Measurements from ENCODE around the gene KIAA0232. TPM values are rescaled to one million over a fixed set of nuclear protein-coding genes. Genes with fewer than 3 reads are reported as not detected.

KIAA0232 gene
- total RNA-seq, 1 donor from 2014 or later = 32.1 TPM

DNA sequence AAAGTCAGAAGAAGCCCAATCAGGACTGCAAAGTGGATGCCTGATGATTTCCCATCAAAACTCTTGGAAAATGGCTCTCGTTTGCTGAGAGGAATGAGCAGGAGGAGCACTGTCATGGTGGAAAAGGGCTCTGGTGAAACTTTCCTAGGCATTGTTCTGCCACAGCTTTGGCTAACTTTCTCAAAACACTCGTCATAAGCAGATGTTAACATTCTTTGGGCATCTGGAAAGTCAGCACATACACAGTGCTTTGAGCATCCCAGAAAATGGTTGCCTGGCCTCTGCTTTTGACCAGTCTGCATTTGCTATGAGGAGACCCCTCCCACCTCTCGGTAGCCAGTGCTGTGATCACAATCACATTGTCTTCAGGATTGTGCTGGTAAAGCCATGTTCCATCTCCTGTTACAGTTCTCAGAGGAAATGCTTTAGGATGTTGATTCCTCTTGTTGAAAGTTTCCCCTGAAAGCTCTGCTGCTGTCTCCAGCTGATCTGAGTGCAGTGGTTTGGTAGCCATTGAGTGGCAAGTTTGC, 101.9 kb downstream of the KIAA0232 start:
- TF ChIP-seq, protein P1, sequence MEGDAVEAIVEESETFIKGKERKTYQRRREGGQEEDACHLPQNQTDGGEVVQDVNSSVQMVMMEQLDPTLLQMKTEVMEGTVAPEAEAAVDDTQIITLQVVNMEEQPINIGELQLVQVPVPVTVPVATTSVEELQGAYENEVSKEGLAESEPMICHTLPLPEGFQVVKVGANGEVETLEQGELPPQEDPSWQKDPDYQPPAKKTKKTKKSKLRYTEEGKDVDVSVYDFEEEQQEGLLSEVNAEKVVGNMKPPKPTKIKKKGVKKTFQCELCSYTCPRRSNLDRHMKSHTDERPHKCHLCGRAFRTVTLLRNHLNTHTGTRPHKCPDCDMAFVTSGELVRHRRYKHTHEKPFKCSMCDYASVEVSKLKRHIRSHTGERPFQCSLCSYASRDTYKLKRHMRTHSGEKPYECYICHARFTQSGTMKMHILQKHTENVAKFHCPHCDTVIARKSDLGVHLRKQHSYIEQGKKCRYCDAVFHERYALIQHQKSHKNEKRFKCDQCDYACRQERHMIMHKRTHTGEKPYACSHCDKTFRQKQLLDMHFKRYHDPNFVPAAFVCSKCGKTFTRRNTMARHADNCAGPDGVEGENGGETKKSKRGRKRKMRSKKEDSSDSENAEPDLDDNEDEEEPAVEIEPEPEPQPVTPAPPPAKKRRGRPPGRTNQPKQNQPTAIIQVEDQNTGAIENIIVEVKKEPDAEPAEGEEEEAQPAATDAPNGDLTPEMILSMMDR (IDR thresholded peaks at IDR 0.05; ENCODE audit: insufficient read depth, low read length, poor library complexity, severe bottlenecking) = no peak
- DNase-seq (ENCODE audit: low read depth) = no peak
- Histone ChIP-seq H3K27me3 (ENCODE audit: control insufficient read depth, insufficient read depth, low read length) (no peaks in the 10 kb centered on the region), H3K36me3 (ENCODE audit: control insufficient read depth, insufficient read depth, low read length) (peaks cover 2% of the 10 kb centered on the region), H3K4me3 (ENCODE audit: low read depth, low read length) (no peak overlapping the region)

DNA sequence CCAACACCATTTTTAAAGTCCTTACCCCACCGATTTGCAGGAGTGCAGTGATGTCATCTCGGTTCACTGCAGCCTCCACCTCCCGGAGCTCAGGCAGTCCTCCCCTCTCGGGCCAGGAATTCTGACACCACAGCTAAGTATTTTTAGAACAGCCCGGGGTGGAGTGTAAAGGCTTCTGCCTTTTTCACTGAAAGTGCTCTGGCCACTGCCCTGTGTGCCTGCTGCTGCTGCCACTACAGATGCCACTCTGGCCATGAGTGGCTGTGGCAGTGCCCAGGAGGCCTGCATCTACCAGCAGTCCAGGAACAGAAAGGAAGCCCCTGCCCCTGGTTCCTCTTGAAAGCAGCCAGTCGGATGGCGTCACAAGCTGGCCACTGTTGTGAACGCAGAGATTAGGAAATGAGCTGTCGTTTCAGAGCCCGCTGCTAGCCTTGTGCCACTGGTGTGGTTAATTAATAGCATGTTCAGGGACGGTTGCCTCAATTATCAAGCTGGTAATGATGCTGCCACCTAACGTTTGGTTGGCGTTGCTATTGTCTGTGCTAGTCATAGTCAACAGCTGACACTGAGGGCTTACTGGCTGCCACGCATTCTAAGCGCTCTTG, 103.5 kb downstream of the KIAA0232 start:
- TF ChIP-seq, protein P1 (IDR thresholded peaks at IDR 0.05; ENCODE audit: insufficient read depth, low read length, poor library complexity, severe bottlenecking) = peak; percentile 44
- DNase-seq (ENCODE audit: low read depth) = peak; percentile 44
- H3K4me3 ChIP-seq (ENCODE audit: low read depth, low read length) = no peak overlapping the region
- H3K27me3 ChIP-seq (ENCODE audit: control insufficient read depth, insufficient read depth, low read length) = no peaks in the 10 kb centered on the region
- H3K36me3 ChIP-seq (ENCODE audit: control insufficient read depth, insufficient read depth, low read length) = peaks cover 2% of the 10 kb centered on the region

DNA sequence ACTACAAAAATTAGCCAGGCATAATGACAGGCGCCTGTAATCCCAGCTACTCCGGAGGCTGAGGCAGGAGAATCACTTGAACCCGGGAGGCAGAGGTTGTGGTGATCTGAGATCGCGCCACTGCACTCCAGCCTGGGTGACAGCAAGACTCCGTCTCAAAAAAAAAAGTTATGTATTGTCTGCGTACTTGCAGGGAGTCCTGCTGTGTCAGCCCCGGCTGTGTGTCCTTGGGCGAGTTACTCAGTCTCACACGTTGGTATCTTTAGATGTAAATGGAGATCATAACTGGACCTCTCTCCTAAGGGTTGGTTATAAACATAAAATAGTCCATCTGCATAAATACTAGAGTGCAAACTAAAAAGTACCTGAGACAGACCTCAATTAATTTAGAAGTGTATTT, 104.4 kb downstream of the KIAA0232 start:
- TF ChIP-seq, protein P1 (IDR thresholded peaks at IDR 0.05; ENCODE audit: insufficient read depth, low read length, poor library complexity, severe bottlenecking) = no peak
- DNase-seq (ENCODE audit: low read depth) = no peak
- H3K36me3 ChIP-seq (ENCODE audit: control insufficient read depth, insufficient read depth, low read length) = peaks cover 2% of the 10 kb centered on the region
- no peak overlapping the region for H3K4me3 ChIP-seq (ENCODE audit: low read depth, low read length)
- H3K27me3 ChIP-seq (ENCODE audit: control insufficient read depth, insufficient read depth, low read length) = no peaks in the 10 kb centered on the region

DNA sequence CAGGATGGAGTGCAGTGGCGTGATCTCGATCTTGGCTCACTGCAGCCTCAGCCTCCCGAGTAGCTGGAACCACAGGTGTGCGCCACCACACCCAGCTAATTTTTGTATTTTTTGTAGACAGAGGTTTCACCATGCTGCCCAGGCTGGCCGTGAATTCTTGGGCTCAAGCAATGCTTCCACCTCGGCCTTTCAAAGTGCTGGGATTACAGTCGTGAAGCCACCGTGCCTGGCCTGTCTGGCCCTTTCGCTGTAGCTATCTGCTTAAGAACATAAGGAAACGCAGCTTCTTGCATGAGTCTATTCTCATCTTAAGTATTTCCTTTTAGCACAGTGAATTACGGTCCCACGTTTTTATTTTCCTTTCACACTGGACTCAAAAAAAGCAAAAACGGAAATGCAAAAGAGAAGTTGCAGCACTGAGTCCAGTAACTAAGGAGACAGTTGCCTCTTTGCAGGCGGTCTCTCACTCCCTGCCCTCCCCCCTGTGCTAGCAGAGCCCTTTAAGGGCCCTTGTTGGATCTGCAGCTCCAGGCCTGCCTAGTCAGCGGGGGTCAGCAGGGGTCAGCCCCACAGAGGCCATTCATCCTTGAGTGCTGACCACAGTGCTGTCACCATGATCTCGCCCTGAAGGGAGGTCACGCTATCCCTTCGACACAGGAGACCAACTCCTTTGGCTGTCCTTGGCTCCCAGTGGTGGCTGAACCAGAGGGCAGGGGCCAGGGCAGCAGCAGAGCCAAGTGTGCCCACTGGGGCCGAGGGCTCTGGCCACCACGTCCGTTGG, 105.3 kb downstream of the KIAA0232 start:
- H3K36me3 ChIP-seq (ENCODE audit: control insufficient read depth, insufficient read depth, low read length) = peaks cover 2% of the 10 kb centered on the region
- TF ChIP-seq, protein P1 (IDR thresholded peaks at IDR 0.05; ENCODE audit: insufficient read depth, low read length, poor library complexity, severe bottlenecking) = no peak
- H3K27me3 ChIP-seq (ENCODE audit: control insufficient read depth, insufficient read depth, low read length) = no peaks in the 10 kb centered on the region
- H3K4me3 ChIP-seq (ENCODE audit: low read depth, low read length) = no peak overlapping the region
- no peak for DNase-seq (ENCODE audit: low read depth)

DNA sequence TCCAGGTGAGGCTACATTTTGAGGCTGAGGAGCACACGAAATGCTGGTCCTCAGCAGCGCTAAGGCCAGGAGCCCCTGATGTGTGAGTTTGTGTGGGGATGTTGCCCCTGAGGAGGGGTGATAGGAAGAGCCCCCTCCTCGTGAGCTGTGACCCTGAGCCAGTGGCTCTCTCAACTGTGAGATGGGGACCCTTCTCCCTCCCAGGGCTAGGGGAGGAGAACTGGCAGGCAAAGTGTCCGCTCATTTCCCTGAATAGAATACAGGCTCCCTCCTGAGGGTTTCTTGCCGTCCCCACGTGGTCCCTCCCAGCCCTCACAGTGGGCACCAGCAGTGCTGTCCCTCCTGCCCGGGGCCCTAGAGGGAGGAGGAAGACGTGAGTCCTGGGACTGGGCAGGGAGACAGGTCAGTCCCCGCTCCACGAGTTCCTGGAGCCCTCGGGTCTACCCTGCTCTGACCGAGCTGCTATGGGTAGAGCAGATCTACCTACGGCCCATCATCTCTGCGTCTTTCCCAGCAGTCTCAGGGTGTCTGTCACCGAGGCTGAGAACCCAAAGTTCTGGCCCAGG, 106.1 kb downstream of the KIAA0232 start:
- Histone ChIP-seq H3K36me3 (ENCODE audit: control insufficient read depth, insufficient read depth, low read length) (peaks cover 2% of the 10 kb centered on the region), H3K4me3 (ENCODE audit: low read depth, low read length) (no peak overlapping the region), H3K27me3 (ENCODE audit: control insufficient read depth, insufficient read depth, low read length) (no peaks in the 10 kb centered on the region)
- TF ChIP-seq, protein P1 (IDR thresholded peaks at IDR 0.05; ENCODE audit: insufficient read depth, low read length, poor library complexity, severe bottlenecking) = no peak
- no peak for DNase-seq (ENCODE audit: low read depth)

Measured in kidney epithelial cell (primary cell).